OCI-LY7 (cell line): Measurements from ENCODE around the gene ANO2. TPM values are rescaled to one million over a fixed set of nuclear protein-coding genes. Genes with fewer than 3 reads are reported as not detected.

Experiments used
- BruUV-seq: library from RNA; stranded (reverse); fragments of 400-500 nt; replicated peaks from 2 replicates; lab custom pipeline; 2021; lab: Mats Ljungman, UMichigan
- CTCF ChIA-PET: fragments of 300-600 bp; sonication (Branson Sonifier 250); formaldehyde crosslinking; loops from one replicate; lab custom pipeline; 2022; ENCODE audit warnings: antibody characterized with exemption; ENCODE audit not compliant: unreplicated experiment; lab: Charles Lee
- POLR2A ChIA-PET: fragments of 300-600 bp; sonication (Branson Sonifier 250); formaldehyde crosslinking; loops from one replicate; lab custom pipeline; 2022; ENCODE audit warnings: antibody characterized with exemption; lab: Charles Lee
- DNase-seq: peaks from one replicate; pipeline ENCODE4 v3.0.0-alpha.2; 2015; ENCODE audit warnings: low spot score
- H2AFZ ChIP-seq: fragments of 200-600 bp; sonication (generic), shearing (Covaris generic); 2 replicates; pipeline ENCODE4 v1.6.1; 2014; ENCODE audit warnings: mild to moderate bottlenecking, antibody characterized with exemption, low read length, moderate library complexity
- H3K27ac ChIP-seq: fragments of 200-600 bp; sonication (generic); 2 replicates; pipeline ENCODE4 v1.5.1; 2014; ENCODE audit warnings: mixed run types, low read depth, mild to moderate bottlenecking, moderate library complexity, low read length, inconsistent platforms; ENCODE audit not compliant: poor library complexity, severe bottlenecking
- H3K36me3 ChIP-seq: fragments of 200-600 bp; sonication (generic); 2 replicates; pipeline ENCODE4 v1.6.1; 2014; ENCODE audit warnings: mild to moderate bottlenecking, antibody characterized with exemption, low read length, moderate library complexity, mixed read lengths; ENCODE audit not compliant: insufficient read depth
- H3K4me1 ChIP-seq: fragments of 200-600 bp; sonication (generic); 2 replicates; pipeline ENCODE4 v1.5.1; 2014; ENCODE audit warnings: mild to moderate bottlenecking, low read length; ENCODE audit not compliant: insufficient read depth, poor library complexity, severe bottlenecking
- H3K4me2 ChIP-seq: fragments of 200-600 bp; sonication (generic); 2 replicates; pipeline ENCODE4 v1.6.1; 2014; ENCODE audit warnings: mild to moderate bottlenecking, low read length
- H3K4me3 ChIP-seq: fragments of 200-600 bp; sonication (generic); 2 replicates; pipeline ENCODE4 v1.5.1; 2014; ENCODE audit warnings: mild to moderate bottlenecking, low read depth, low read length; ENCODE audit not compliant: poor library complexity, severe bottlenecking
- H3K79me2 ChIP-seq: fragments of 200-600 bp; sonication (generic); 2 replicates; pipeline ENCODE4 v1.6.1; 2016; ENCODE audit warnings: low read depth, mild to moderate bottlenecking, low read length, moderate library complexity, mixed read lengths; ENCODE audit not compliant: insufficient read depth
- H3K9me2 ChIP-seq: fragments of 200-600 bp; sonication (generic); 2 replicates; pipeline ENCODE4 v1.6.1; 2016; ENCODE audit warnings: mild to moderate bottlenecking, low read length, mixed read lengths; ENCODE audit not compliant: insufficient read depth
- H3K9me3 ChIP-seq: fragments of 200-600 bp; sonication (generic); 2 replicates; pipeline ENCODE4 v1.6.1; 2014; ENCODE audit warnings: mild to moderate bottlenecking, mixed run types, low read length, mixed read lengths
- H4K20me1 ChIP-seq: fragments of 200-600 bp; sonication (generic); 2 replicates; pipeline ENCODE4 v1.6.1; 2014; ENCODE audit warnings: mild to moderate bottlenecking, antibody characterized with exemption, low read length, moderate library complexity, mixed read lengths; ENCODE audit not compliant: insufficient read depth
- CTCF ChIP-seq: fragments of 200-600 bp; sonication (generic); conservative IDR thresholded peaks from 2 replicates; pipeline ENCODE4 v1.5.1; 2014; ENCODE audit warnings: mild to moderate bottlenecking, antibody characterized with exemption, low read length, moderate library complexity, mixed read lengths
- EZH2phosphoT487 ChIP-seq: fragments of 200-600 bp; sonication (generic); IDR thresholded peaks from 2 replicates; pipeline ENCODE4 v1.6.1; 2018; ENCODE audit warnings: low read depth, borderline replicate concordance, mild to moderate bottlenecking, mixed run types, antibody characterized with exemption, low read length, moderate library complexity, mixed read lengths
- intact Hi-C: fragments of 100-400 bp; cut with micrococcal nuclease; formaldehyde crosslinking; loops from one replicate; pipeline ENCODE4 v1.10.0; 2022; ENCODE audit not compliant: unreplicated experiment
- total RNA-seq, 2 experiments: library from RNA; depleted of rRNA in 1 of 2; stranded (reverse); fragments of >200 nt in 1 of 2; shearing (Covaris generic) in 1 of 2; gene quantifications; 2 replicates each; pipeline ENCODE4 v1.2.3, GENCODE V29; 2014 to 2022

The ANO2 gene
- total RNA-seq, 2 experiments from 2014 or later = not detected

- TF ChIP-seq EZH2phosphoT487 = no peak
- no peak for TF ChIP-seq CTCF
- Histone ChIP-seq H3K9me2 (no peaks in the 10 kb centered on the region), H3K4me1 (no peaks in the 10 kb centered on the region), H3K27ac (no peak overlapping the region), H3K9me3 (no peaks in the 10 kb centered on the region), H3K4me2 (no peak overlapping the region), H4K20me1 (no peaks in the 10 kb centered on the region), H3K36me3 (no peaks in the 10 kb centered on the region), H3K79me2 (no peaks in the 10 kb centered on the region), H3K4me3 (no peak overlapping the region), H2AFZ (no peak overlapping the region)
- DNase-seq = no peak
- ChIA-PET CTCF (no interaction called here), POLR2A (interaction anchor here (0.5 to 0.6 kb wide), 2 partner anchors 384 to 1760 kb away, joined by 3 read pairs; no protein-coding TSS in a partner anchor)
- intact Hi-C loops = no loop called here
- no TSS peak for BruUV-seq
These were observed 228.9 kb downstream of the ANO2 start for GRCh38 chr12:5716201-5716600.

GRCh38 chr12:5715021-5715420 is 230.0 kb downstream of the ANO2 start:
- Histone ChIP-seq H2AFZ (no peak overlapping the region), H3K36me3 (no peaks in the 10 kb centered on the region), H3K79me2 (no peaks in the 10 kb centered on the region), H3K27ac (no peak overlapping the region), H3K9me3 (no peaks in the 10 kb centered on the region), H3K4me1 (no peaks in the 10 kb centered on the region), H3K9me2 (no peaks in the 10 kb centered on the region), H3K4me2 (no peak overlapping the region), H3K4me3 (no peak overlapping the region), H4K20me1 (no peaks in the 10 kb centered on the region)
- POLR2A ChIA-PET = interaction anchor here (0.7 kb wide), 1 partner anchor 619 kb away, joined by 3 read pairs; no protein-coding TSS in a partner anchor
- no TSS peak for BruUV-seq
- CTCF ChIA-PET = no interaction called here
- no peak for DNase-seq
- intact Hi-C loops = no loop called here
- no peak for TF ChIP-seq CTCF
- TF ChIP-seq EZH2phosphoT487 = no peak

GRCh38 chr12:5713599-5714081 is 231.4 kb downstream of the ANO2 start:
- no peak overlapping the region for H3K27ac ChIP-seq
- ChIA-PET CTCF (no interaction called here), POLR2A (no interaction called here)
- no peak overlapping the region for H3K4me2 ChIP-seq
- TF ChIP-seq EZH2phosphoT487 (no peak), CTCF (no peak)
- no peaks in the 10 kb centered on the region for H4K20me1 ChIP-seq
- H3K9me2 ChIP-seq = no peaks in the 10 kb centered on the region
- H3K4me3 ChIP-seq = no peak overlapping the region
- no peaks in the 10 kb centered on the region for H3K9me3 ChIP-seq
- no peaks in the 10 kb centered on the region for H3K79me2 ChIP-seq
- H3K36me3 ChIP-seq = no peaks in the 10 kb centered on the region
- H3K4me1 ChIP-seq = no peaks in the 10 kb centered on the region
- no TSS peak for BruUV-seq
- H2AFZ ChIP-seq = no peak overlapping the region
- intact Hi-C loops = no loop called here
- no peak for DNase-seq
